B cell (primary cell): ENCODE data around the gene LAYN. TPM values are rescaled to one million over a fixed set of nuclear protein-coding genes. Genes with fewer than 3 reads are reported as not detected.

Experiments
- ATAC-seq: fragments of 200-7000 bp; cut with Tn5 transposase; one replicate; pipeline ENCODE4 v1.10.0; 2021; ENCODE audit warnings: low read depth, mild to moderate bottlenecking, moderate number of reproducible peaks, moderate library complexity
- CTCF ChIA-PET: fragments of 350-600 bp; sonication (Branson Sonifier 250); formaldehyde crosslinking; loops from one replicate; lab custom pipeline; 2021; ENCODE audit warnings: antibody characterized with exemption, inconsistent platforms; lab: Charles Lee
- POLR2A ChIA-PET: fragments of 350-600 bp; sonication (Branson Sonifier 250); formaldehyde crosslinking; loops from one replicate; lab custom pipeline; 2021; ENCODE audit warnings: antibody characterized with exemption; lab: Charles Lee
- DNase-seq: peaks from one replicate; pipeline ENCODE4 v3.0.0; 2013
- H2AFZ ChIP-seq: 2 replicates; pipeline ENCODE4 v1.6.1; 2012; ENCODE audit warnings: mild to moderate bottlenecking, low read depth, low read length; ENCODE audit not compliant: insufficient read depth, poor library complexity, severe bottlenecking
- H3K27ac ChIP-seq, 2 donors: 1 replicate in 1 of 2; 2 replicates in 1 of 2; pipeline ENCODE4 v1.5.1; 2012 to 2013; ENCODE audit warnings: low read length in 2 of 2, mild to moderate bottlenecking in 2 of 2, moderate library complexity in 1 of 2
- H3K27me3 ChIP-seq, 4 experiments: fragments of 200-600 bp in 1 of 4; sonication (generic) in 1 of 4; replicated peaks in 1 of 4; 1 replicate in 2 of 4; 2 replicates in 2 of 4; pipeline versions ENCODE4 v1.6.1 to v1.7.0; 2013 to 2016; ENCODE audit warnings: low read length in 3 of 4, mild to moderate bottlenecking in 2 of 4, mixed read lengths in 1 of 4, moderate library complexity in 1 of 4; ENCODE audit not compliant: insufficient read depth in 4 of 4, control insufficient read depth in 3 of 4; ENCODE audit errors: control extremely low read depth in 1 of 4
- H3K36me3 ChIP-seq, 2 experiments: replicated peaks in 1 of 2; 1 replicate in 1 of 2; 2 replicates in 1 of 2; pipeline versions ENCODE4 v1.6.1 to v1.7.1; 2013; ENCODE audit warnings: low read length in 1 of 2; ENCODE audit not compliant: insufficient read depth in 2 of 2, control insufficient read depth in 1 of 2; ENCODE audit errors: control extremely low read depth in 1 of 2, extremely low read depth in 1 of 2
- H3K4me1 ChIP-seq, 2 donors: fragments of 200-600 bp in 1 of 2; sonication (generic) in 1 of 2; 1 replicate in 1 of 2; 2 replicates in 1 of 2; pipeline versions ENCODE4 v1.5.1 to v1.6.1; 2013 to 2017; ENCODE audit warnings: low read length in 2 of 2; ENCODE audit not compliant: control insufficient read depth in 2 of 2, insufficient read depth in 2 of 2
- H3K4me2 ChIP-seq: replicated peaks from 2 replicates; pipeline ENCODE3; 2012; ENCODE audit warnings: mild to moderate bottlenecking, low read depth, low read length; ENCODE audit not compliant: poor library complexity, severe bottlenecking
- H3K4me3 ChIP-seq, 5 experiments: fragments of 200-600 bp in 1 of 5; sonication (generic) in 1 of 5; 1 replicate in 3 of 5; 2 replicates in 2 of 5; pipeline versions ENCODE4 v1.5.1 to v1.7.0; 2011 to 2016; ENCODE audit warnings: low read length in 4 of 5, mild to moderate bottlenecking in 4 of 5, low read depth in 2 of 5, control low read depth in 1 of 5, moderate library complexity in 1 of 5; ENCODE audit not compliant: insufficient read depth in 1 of 5; ENCODE audit errors: control extremely low read depth in 1 of 5, extremely low read depth in 1 of 5
- H3K79me2 ChIP-seq: fragments of 200-600 bp; sonication (generic); one replicate; pipeline ENCODE4 v1.6.0; 2016; ENCODE audit warnings: low read length; ENCODE audit not compliant: control insufficient read depth, insufficient read depth
- H3K9ac ChIP-seq: fragments of 200-600 bp; sonication (generic); 2 replicates; pipeline ENCODE4 v1.6.1; 2017; ENCODE audit warnings: mild to moderate bottlenecking, low read length, moderate library complexity
- H3K9me3 ChIP-seq, 3 donors: one replicate each; pipeline versions ENCODE4 v1.6.1 to v1.7.1; 2013; ENCODE audit warnings: low read length in 2 of 3; ENCODE audit not compliant: control insufficient read depth in 2 of 3, insufficient read depth in 1 of 3; ENCODE audit errors: control extremely low read depth in 1 of 3
- H4K20me1 ChIP-seq: 2 replicates; pipeline ENCODE4 v1.6.0; 2012; ENCODE audit warnings: mild to moderate bottlenecking, low read length; ENCODE audit not compliant: insufficient read depth, control insufficient read depth, poor library complexity, severe bottlenecking
- H3K27ac Mint-ChIP-seq: one replicate; pipeline ENCODE4 v1.8.0; 2021; ENCODE audit warnings: mixed read lengths
- H3K27me3 Mint-ChIP-seq: one replicate; pipeline ENCODE4 v1.8.0; 2021; ENCODE audit warnings: mixed read lengths
- H3K4me1 Mint-ChIP-seq: one replicate; pipeline ENCODE4 v1.8.0; 2021; ENCODE audit warnings: mixed read lengths
- H3K4me3 Mint-ChIP-seq: one replicate; pipeline ENCODE4 v1.8.0; 2021; ENCODE audit warnings: mixed read lengths
- H3K9me3 Mint-ChIP-seq: one replicate; pipeline ENCODE4 v1.8.0; 2022; ENCODE audit warnings: mixed read lengths; ENCODE audit not compliant: insufficient read depth
- EZH2 ChIP-seq: IDR thresholded peaks from 2 replicates; pipeline ENCODE4 v1.6.1; 2012; ENCODE audit warnings: borderline replicate concordance, low read depth, mild to moderate bottlenecking, moderate library complexity, low read length; ENCODE audit not compliant: insufficient read depth, poor library complexity, severe bottlenecking
- WGBS: methylation state at CpG from one replicate; pipeline ENCODE4 v1.1.5; 2013; ENCODE audit warnings: missing lambda C conversion rate; ENCODE audit not compliant: insufficient coverage; 5-methylcytosine and 5-hydroxymethylcytosine counted together
- intact Hi-C: fragments of 100-400 bp; cut with micrococcal nuclease; formaldehyde crosslinking; loops from one replicate; pipeline ENCODE4 v1.10.0; 2022
- polyA plus RNA-seq: library from polyadenylated mRNA; depleted of rRNA; stranded (reverse); fragments of >200 nt; gene quantifications from 2 replicates; pipeline ENCODE4 v1.2.3, GENCODE V29; 2012
- total RNA-seq, 2 donors: library from RNA; stranded (reverse); fragments of 120-200 nt in 1 of 2; gene quantifications; 1 replicate in 1 of 2; 2 replicates in 1 of 2; pipeline versions ENCODE4 v1.2.3 to v1.2.4, GENCODE V29; 2013 to 2022
- TF ChIP-seq, protein P1 (sequence below): fragments of 200-600 bp; IDR thresholded peaks from one replicate; pipeline ENCODE4 v1.8.0; 2022; ENCODE audit warnings: antibody characterized with exemption, mild to moderate bottlenecking

The LAYN gene
- total and polyA plus RNA-seq, 2 donors (not counting 1 experiment from before 2014, with no cell fraction given): not detected

DNA sequence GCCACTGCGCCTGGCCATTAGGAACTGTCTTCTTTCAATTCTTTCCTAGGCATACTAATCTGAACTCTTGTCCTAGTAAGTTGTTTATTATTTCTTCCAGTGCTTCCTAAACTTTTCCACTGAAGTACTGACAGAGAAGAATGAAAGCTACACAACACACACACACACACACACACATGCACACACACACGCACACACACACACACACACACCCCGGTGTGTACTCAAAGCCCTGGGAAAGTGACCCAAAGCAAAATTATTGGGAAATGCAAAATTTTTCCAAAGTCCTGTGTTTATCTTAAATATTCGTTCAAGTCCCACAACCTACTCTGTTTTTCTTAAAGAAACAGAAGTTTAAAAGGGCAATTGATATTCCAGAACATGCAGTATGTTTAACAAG, 42.4 kb downstream of the LAYN start:
- CTCF ChIA-PET: interaction anchor here (0.9 to 3.4 kb wide), 4 partner anchors 194 to 261 kb away, joined by 3 to 14 read pairs (median 4); no protein-coding TSS in a partner anchor
- ATAC-seq: no peak
- Mint-ChIP-seq H3K27me3 (no peaks in the 10 kb centered on the region), H3K9me3 (no peaks in the 10 kb centered on the region), H3K27ac (no peak overlapping the region), H3K4me3 (no peak overlapping the region), H3K4me1 (peaks cover 5% of the 10 kb centered on the region)
- no peaks in the 10 kb centered on the region for H3K27me3 ChIP-seq
- no CpG with 5 or more reads among the region's 4 CpGs for WGBS
- H3K27ac ChIP-seq: no peak overlapping the region
- no peaks in the 10 kb centered on the region for H3K4me1 ChIP-seq
- no peak overlapping the region for H3K9ac ChIP-seq
- H3K4me3 ChIP-seq: no peak overlapping the region
- no peaks in the 10 kb centered on the region for H4K20me1 ChIP-seq
- H3K36me3 ChIP-seq: no peaks in the 10 kb centered on the region
- H3K9me3 ChIP-seq: no peaks in the 10 kb centered on the region
- DNase-seq: no peak
- POLR2A ChIA-PET: no interaction called here
- no peak overlapping the region for H2AFZ ChIP-seq
- no peak overlapping the region for H3K4me2 ChIP-seq
- no peaks in the 10 kb centered on the region for H3K79me2 ChIP-seq
- intact Hi-C loops: no loop called here
- TF ChIP-seq EZH2: no peak
- TF ChIP-seq, protein P1, sequence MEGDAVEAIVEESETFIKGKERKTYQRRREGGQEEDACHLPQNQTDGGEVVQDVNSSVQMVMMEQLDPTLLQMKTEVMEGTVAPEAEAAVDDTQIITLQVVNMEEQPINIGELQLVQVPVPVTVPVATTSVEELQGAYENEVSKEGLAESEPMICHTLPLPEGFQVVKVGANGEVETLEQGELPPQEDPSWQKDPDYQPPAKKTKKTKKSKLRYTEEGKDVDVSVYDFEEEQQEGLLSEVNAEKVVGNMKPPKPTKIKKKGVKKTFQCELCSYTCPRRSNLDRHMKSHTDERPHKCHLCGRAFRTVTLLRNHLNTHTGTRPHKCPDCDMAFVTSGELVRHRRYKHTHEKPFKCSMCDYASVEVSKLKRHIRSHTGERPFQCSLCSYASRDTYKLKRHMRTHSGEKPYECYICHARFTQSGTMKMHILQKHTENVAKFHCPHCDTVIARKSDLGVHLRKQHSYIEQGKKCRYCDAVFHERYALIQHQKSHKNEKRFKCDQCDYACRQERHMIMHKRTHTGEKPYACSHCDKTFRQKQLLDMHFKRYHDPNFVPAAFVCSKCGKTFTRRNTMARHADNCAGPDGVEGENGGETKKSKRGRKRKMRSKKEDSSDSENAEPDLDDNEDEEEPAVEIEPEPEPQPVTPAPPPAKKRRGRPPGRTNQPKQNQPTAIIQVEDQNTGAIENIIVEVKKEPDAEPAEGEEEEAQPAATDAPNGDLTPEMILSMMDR: no peak

DNA sequence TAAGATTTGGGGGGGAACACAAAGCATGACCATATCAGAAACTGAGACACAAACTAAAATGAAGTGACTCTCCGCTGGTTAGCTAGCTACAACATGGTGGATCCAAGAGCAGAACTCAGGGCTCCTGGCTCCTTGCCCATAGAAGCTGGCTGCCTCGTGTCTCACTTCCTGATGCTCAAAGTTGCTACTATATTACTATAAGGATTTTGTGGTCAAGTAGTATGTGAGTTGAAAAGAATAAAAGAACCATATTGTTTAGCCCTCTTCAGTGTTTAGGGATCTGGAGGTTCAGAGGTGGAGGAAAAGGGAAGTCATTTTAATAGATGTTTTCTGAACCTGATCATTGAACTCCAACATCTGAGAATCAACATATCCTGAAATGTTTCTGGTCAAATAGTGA, 44.9 kb downstream of the LAYN start:
- POLR2A ChIA-PET: no interaction called here
- Histone ChIP-seq H4K20me1 (no peaks in the 10 kb centered on the region), H3K4me3 (no peak overlapping the region), H3K27me3 (no peaks in the 10 kb centered on the region), H3K4me1 (no peaks in the 10 kb centered on the region), H3K36me3 (no peaks in the 10 kb centered on the region), H3K79me2 (no peaks in the 10 kb centered on the region), H3K4me2 (no peak overlapping the region), H3K27ac (no peak overlapping the region), H3K9me3 (no peaks in the 10 kb centered on the region), H3K9ac (no peak overlapping the region), H2AFZ (no peak overlapping the region)
- CTCF ChIA-PET: interaction anchor here (1.0 to 7.5 kb wide), 6 partner anchors 14 to 259 kb away, joined by 3 to 151 read pairs (median 11); no protein-coding TSS in a partner anchor
- Mint-ChIP-seq H3K27ac (no peak overlapping the region), H3K27me3 (no peaks in the 10 kb centered on the region), H3K9me3 (no peaks in the 10 kb centered on the region), H3K4me3 (no peak overlapping the region), H3K4me1 (peaks cover 5% of the 10 kb centered on the region)
- ATAC-seq: no peak
- intact Hi-C loops: no loop called here
- 50% methylated on average over 2 of the region's 2 CpGs for WGBS
- TF ChIP-seq EZH2: no peak
- DNase-seq: no peak
